H1 (cell line): ENCODE measurements around the gene CCDC148. TPM values are rescaled to one million over a fixed set of nuclear protein-coding genes. Genes with fewer than 3 reads are reported as not detected.

Experiments
- CTCF ChIA-PET: fragments of 300-600 bp; sonication (Branson Sonifier 250); formaldehyde crosslinking; loops from one replicate; lab custom pipeline; 2021; ENCODE audit not compliant: partially characterized antibody; lab: Charles Lee
- POLR2A ChIA-PET: fragments of 300-600 bp; sonication (Branson Sonifier 250); formaldehyde crosslinking; loops from one replicate; lab custom pipeline; 2021; ENCODE audit warnings: inconsistent platforms; ENCODE audit not compliant: partially characterized antibody; lab: Charles Lee
- DNase-seq, 2 experiments: peaks; one replicate each; pipeline versions ENCODE4 v3.0.0 to v3.0.0-alpha.2; 2010 to 2022; ENCODE audit warnings: low spot score in 2 of 2, low read depth in 1 of 2, mixed read lengths in 1 of 2
- FAIRE-seq: peaks from 2 replicates; lab custom pipeline; 2011; peaks lifted over from hg19 to GRCh38; lab: Jason Lieb, UNC
- H2AFZ ChIP-seq: 2 replicates; pipeline ENCODE4 v1.8.1; 2012; ENCODE audit warnings: low read length, inconsistent platforms
- H2AK5ac ChIP-seq: 2 replicates; pipeline ENCODE4 v1.6.1; 2013; ENCODE audit warnings: low read depth, low read length
- H2BK120ac ChIP-seq: replicated peaks from 2 replicates; pipeline ENCODE3; 2013; ENCODE audit warnings: low read depth, low read length, inconsistent platforms
- H2BK12ac ChIP-seq: 2 replicates; pipeline ENCODE4 v1.6.1; 2013; ENCODE audit warnings: low read depth, low read length
- H2BK15ac ChIP-seq: 2 replicates; pipeline ENCODE4 v1.6.1; 2013; ENCODE audit warnings: low read length
- H2BK20ac ChIP-seq: 2 replicates; pipeline ENCODE4 v1.6.1; 2013; ENCODE audit warnings: low read length
- H2BK5ac ChIP-seq: 2 replicates; pipeline ENCODE4 v1.6.1; 2013; ENCODE audit warnings: low read depth, low read length
- H3K14ac ChIP-seq: 2 replicates; pipeline ENCODE4 v1.6.1; 2013; ENCODE audit warnings: inconsistent platforms; ENCODE audit not compliant: insufficient read length
- H3K18ac ChIP-seq: 2 replicates; pipeline ENCODE4 v1.6.1; 2013; ENCODE audit warnings: low read length; ENCODE audit errors: extremely low read depth
- H3K23ac ChIP-seq: 2 replicates; pipeline ENCODE4 v1.6.1; 2013; ENCODE audit warnings: inconsistent platforms; ENCODE audit not compliant: insufficient read length
- H3K23me2 ChIP-seq: 2 replicates; pipeline ENCODE4 v1.6.1; 2013; ENCODE audit warnings: low read depth, low read length
- H3K27ac ChIP-seq: 2 replicates; pipeline ENCODE4 v1.6.1; 2011; ENCODE audit warnings: low read depth, low read length, inconsistent platforms
- H3K27me3 ChIP-seq, 4 experiments: replicated peaks in 1 of 4; 1 replicate in 1 of 4; 2 replicates in 3 of 4; pipeline versions ENCODE4 v1.6.1 to v1.8.1; 2011 to 2013; ENCODE audit warnings: low read length in 3 of 4, mild to moderate bottlenecking in 3 of 4, inconsistent platforms in 2 of 4, mixed read lengths in 2 of 4, moderate library complexity in 1 of 4; ENCODE audit not compliant: control insufficient read depth in 3 of 4, insufficient read depth in 3 of 4; ENCODE audit errors: extremely low read depth in 1 of 4
- H3K36me3 ChIP-seq, 4 experiments: 2 replicates each; pipeline versions ENCODE4 v1.6.1 to v1.8.1; 2011 to 2013; ENCODE audit warnings: mild to moderate bottlenecking in 4 of 4, low read length in 3 of 4, moderate library complexity in 2 of 4, control low read depth in 1 of 4, inconsistent platforms in 1 of 4; ENCODE audit not compliant: insufficient read depth in 4 of 4, control insufficient read depth in 2 of 4
- H3K4ac ChIP-seq: replicated peaks from 2 replicates; pipeline ENCODE3; 2013; ENCODE audit warnings: low read length, low read depth, mixed read lengths, inconsistent platforms; ENCODE audit not compliant: insufficient read length
- H3K4me1 ChIP-seq, 4 experiments: replicated peaks in 1 of 4; 1 replicate in 1 of 4; 2 replicates in 3 of 4; pipeline versions ENCODE4 v1.6.1 to v1.8.1; 2011 to 2013; ENCODE audit warnings: low read length in 3 of 4, inconsistent platforms in 2 of 4, mixed read lengths in 1 of 4; ENCODE audit not compliant: insufficient read depth in 4 of 4, control insufficient read depth in 3 of 4
- H3K4me2 ChIP-seq, 2 experiments: 2 replicates each; pipeline versions ENCODE4 v1.6.1 to v1.8.1; 2011 to 2013; ENCODE audit warnings: low read depth in 2 of 2, low read length in 2 of 2, control low read depth in 1 of 2, inconsistent platforms in 1 of 2, mild to moderate bottlenecking in 1 of 2; ENCODE audit not compliant: insufficient read depth in 1 of 2
- H3K4me3 ChIP-seq, 4 experiments: fragments of 200-600, 300-600 bp in 1 of 4; sonication (generic), shearing (Covaris generic), sonication (Bioruptor Twin) in 1 of 4; 2 replicates each; pipeline versions ENCODE4 v1.5.1 to v1.8.1; 2011 to 2016; ENCODE audit warnings: low read length in 4 of 4, low read depth in 3 of 4, control low read depth in 2 of 4, inconsistent platforms in 2 of 4, mild to moderate bottlenecking in 2 of 4, mixed read lengths in 1 of 4, moderate library complexity in 1 of 4; ENCODE audit not compliant: insufficient read depth in 2 of 4; ENCODE audit errors: extremely low read depth in 1 of 4
- H3K56ac ChIP-seq: replicated peaks from 2 replicates; pipeline ENCODE3; 2013; ENCODE audit warnings: low read depth, mild to moderate bottlenecking, mixed read lengths, low read length, inconsistent platforms; ENCODE audit not compliant: insufficient read length
- H3K79me1 ChIP-seq: 2 replicates; pipeline ENCODE4 v1.6.1; 2013; ENCODE audit warnings: low read depth, low read length, control low read depth
- H3K79me2 ChIP-seq, 2 experiments: 2 replicates each; pipeline versions ENCODE4 v1.6.1 to v1.8.1; 2012 to 2013; ENCODE audit warnings: low read length in 2 of 2, mild to moderate bottlenecking in 2 of 2, inconsistent platforms in 1 of 2; ENCODE audit not compliant: insufficient read depth in 2 of 2, control insufficient read depth in 1 of 2
- H3K9ac ChIP-seq, 4 experiments: replicated peaks in 1 of 4; 1 replicate in 1 of 4; 2 replicates in 3 of 4; pipeline versions ENCODE4 v1.6.1 to v1.8.1; 2011 to 2013; ENCODE audit warnings: low read depth in 3 of 4, low read length in 3 of 4, control low read depth in 2 of 4, mild to moderate bottlenecking in 2 of 4, moderate library complexity in 2 of 4, inconsistent platforms in 1 of 4; ENCODE audit errors: extremely low read depth in 1 of 4
- H3K9me3 ChIP-seq, 2 experiments: 2 replicates each; pipeline versions ENCODE4 v1.6.1 to v1.8.1; 2012 to 2013; ENCODE audit warnings: mild to moderate bottlenecking in 2 of 2, moderate library complexity in 2 of 2, control low read depth in 1 of 2, inconsistent platforms in 1 of 2, low read depth in 1 of 2, low read length in 1 of 2, mixed read lengths in 1 of 2; ENCODE audit not compliant: insufficient read depth in 2 of 2
- H4K20me1 ChIP-seq, 2 experiments: replicated peaks in 1 of 2; 2 replicates each; pipeline versions ENCODE3 to v1.8.1; 2011 to 2013; ENCODE audit warnings: inconsistent platforms in 2 of 2, low read length in 2 of 2, mild to moderate bottlenecking in 1 of 2; ENCODE audit not compliant: insufficient read depth in 2 of 2, control insufficient read depth in 1 of 2
- H4K5ac ChIP-seq: 2 replicates; pipeline ENCODE4 v1.6.1; 2013; ENCODE audit warnings: low read length, low read depth, mixed read lengths, inconsistent platforms; ENCODE audit not compliant: insufficient read length
- H4K8ac ChIP-seq: 2 replicates; pipeline ENCODE4 v1.8.0; 2013; ENCODE audit warnings: mild to moderate bottlenecking, moderate library complexity, low read length, inconsistent platforms; ENCODE audit not compliant: insufficient read depth; ENCODE audit errors: extremely low read depth
- H4K91ac ChIP-seq: replicated peaks from 2 replicates; pipeline ENCODE3; 2013; ENCODE audit warnings: low read length, mixed read lengths, inconsistent platforms; ENCODE audit not compliant: insufficient read length
- GABPA ChIP-seq: IDR thresholded peaks from 2 replicates; pipeline ENCODE4 v1.6.1; 2011; ENCODE audit warnings: mild to moderate bottlenecking, low read length, moderate library complexity, borderline replicate concordance; ENCODE audit not compliant: insufficient read depth
- KDM4A ChIP-seq: IDR thresholded peaks from one replicate; pipeline ENCODE4 v1.7.1; 2012; ENCODE audit warnings: low read depth, mild to moderate bottlenecking, moderate library complexity, low read length, inconsistent platforms; ENCODE audit not compliant: severe bottlenecking
- SIN3A ChIP-seq, 2 experiments: IDR thresholded peaks in 1 of 2; conservative IDR thresholded peaks in 1 of 2; 2 replicates each; pipeline ENCODE4 v1.6.1; 2011 to 2012; ENCODE audit warnings: low read length in 2 of 2, improper control_type of control experiment in 1 of 2, low read depth in 1 of 2, mild to moderate bottlenecking in 1 of 2
- SRF ChIP-seq: IDR thresholded peaks from 2 replicates; pipeline ENCODE4 v1.6.1; 2011; ENCODE audit warnings: mild to moderate bottlenecking, low read depth, low read length, moderate library complexity
- WGBS, 2 experiments: shearing (Covaris generic) in 1 of 2; methylation state at CpG; one replicate each; pipeline versions ENCODE4 v1.1.6 to v1.1.7; 2013 to 2015; ENCODE audit warnings: low lambda C conversion rate in 2 of 2, mixed read lengths in 2 of 2, inconsistent platforms in 1 of 2, low coverage in 1 of 2, missing lambda C conversion rate in 1 of 2; ENCODE audit not compliant: insufficient replicate concordance in 2 of 2, insufficient coverage in 1 of 2, insufficient read length in 1 of 2; ENCODE audit errors: extremely low coverage in 1 of 2, missing lambda C conversion rate in 1 of 2; 5-methylcytosine and 5-hydroxymethylcytosine counted together
- polyA plus RNA-seq, 7 experiments: library from polyadenylated mRNA; depleted of rRNA in 3 of 7; stranded (reverse) in 5 of 7; unstranded in 2 of 7; fragments of >200 nt in 5 of 7; fragments of 200-250 nt in 2 of 7; gene quantifications; 1 replicate in 5 of 7; 2 replicates in 1 of 7; 4 replicates in 1 of 7; pipeline versions ENCODE4 v1.2.1 to v1.2.3, GENCODE V29; 2011 to 2013; ENCODE audit warnings: missing spikeins in 2 of 7, mixed read lengths in 2 of 7
- total RNA-seq: library from RNA; stranded (reverse); fragmentation: NEBNext Ultra II Directional; extraction: Animal tissue kit (Norgen Biotek cat#: 25700); gene quantifications from 2 replicates; pipeline ENCODE4 v1.2.1, GENCODE V29; 2021

Gene CCDC148
- total and polyA plus RNA-seq, 2 of the 8 experiments (the other 6 are each of a cell fraction or from before 2014, with no cell fraction given): 0.45 to 1.3 TPM

GRCh38 chr2:158392687-158393086 lies 63.9 kb downstream of the CCDC148 start:
- Histone ChIP-seq H2BK12ac (no peak overlapping the region), H4K8ac (no peak overlapping the region), H2BK5ac (no peak overlapping the region), H2BK20ac (no peak overlapping the region), H3K56ac (no peak overlapping the region), H3K79me2 (no peaks in the 10 kb centered on the region), H3K27ac (no peak overlapping the region), H3K27me3 (no peaks in the 10 kb centered on the region), H3K18ac (no peak overlapping the region), H3K79me1 (no peaks in the 10 kb centered on the region), H3K9me3 (no peaks in the 10 kb centered on the region), H4K20me1 (no peaks in the 10 kb centered on the region), H3K4me2 (no peak overlapping the region), H3K4me3 (no peak overlapping the region), H2AFZ (no peak overlapping the region), H2AK5ac (no peak overlapping the region), H4K91ac (no peak overlapping the region), H3K36me3 (no peaks in the 10 kb centered on the region), H3K23ac (no peak overlapping the region), H2BK120ac (no peak overlapping the region), H4K5ac (no peak overlapping the region), H3K4me1 (no peaks in the 10 kb centered on the region), H3K4ac (no peak overlapping the region), H3K9ac (no peak overlapping the region), H3K14ac (no peak overlapping the region)
- DNase-seq: no peak
- 0% methylated on average over 1 of the region's 1 CpG; no CpG with 5 or more reads in 1 of the 2 experiments for WGBS, 2 experiments
- POLR2A ChIA-PET: no interaction called here
- CTCF ChIA-PET: no interaction called here
- FAIRE-seq: no peak
- TF ChIP-seq SRF: no peak
- TF ChIP-seq SIN3A (conservative IDR thresholded peaks at IDR 0.05 in 1 of 2, IDR thresholded peaks at IDR 0.05 in 1 of 2; ENCODE audit: low read depth in 1 of 2, low read length in 2 of 2): no peak
- no peak for TF ChIP-seq GABPA
- TF ChIP-seq KDM4A: no peak
- TF ChIP-seq, all 59 proteins: peak for 0
- Histone ChIP-seq H2BK15ac (no peak overlapping the region), H3K23me2 (no peaks in the 10 kb centered on the region)
